Skeletal muscle cell (primary cell): ENCODE data around the gene GIPC2.
A peak's percentile ranks its signal among the peaks of the same experiment; 100 is the strongest.

Experiments used
- DNase-seq: peaks from one replicate; pipeline ENCODE4 v3.0.0-alpha.2; 2010; ENCODE audit warnings: low read depth
- H3K4me3 ChIP-seq: 2 replicates; pipeline ENCODE4 v1.5.1; 2011; ENCODE audit warnings: low read depth, mild to moderate bottlenecking, control low read depth, low read length, moderate library complexity

The GIPC2 gene

GRCh38 chr1:78032996-78033796, 12.6 kb upstream of the GIPC2 start:
- DNase-seq = no peak

GRCh38 chr1:78033797-78034172, 12.0 kb upstream of the GIPC2 start:
- DNase-seq = no peak
- no peak overlapping the region for H3K4me3 ChIP-seq

More at GRCh38 chr1:78032996-78033796, 12.6 kb upstream of the GIPC2 start:
- H3K4me3 ChIP-seq = no peak overlapping the region

GRCh38 chr1:78035121-78035520, 10.6 kb upstream of the GIPC2 start:
- DNase-seq = peak; percentile 29
- no peak overlapping the region for H3K4me3 ChIP-seq

- no peak for DNase-seq
- no peak overlapping the region for H3K4me3 ChIP-seq
Observed at GRCh38 chr1:78036450-78036849, 9.3 kb upstream of the GIPC2 start.

- no peak overlapping the region for H3K4me3 ChIP-seq
- DNase-seq = peak; percentile 35
Observed at GRCh38 chr1:78038071-78038470, 7.7 kb upstream of the GIPC2 start.

GRCh38 chr1:78038491-78038939, 7.3 kb upstream of the GIPC2 start:
- DNase-seq = no peak
- H3K4me3 ChIP-seq = no peak overlapping the region

GRCh38 chr1:78040484-78041089, 5.2 kb upstream of the GIPC2 start:
- no peak overlapping the region for H3K4me3 ChIP-seq

GRCh38 chr1:78043436-78043835, 2.3 kb upstream of the GIPC2 start:
- H3K4me3 ChIP-seq = no peak overlapping the region
- DNase-seq = no peak

More at GRCh38 chr1:78040484-78041089, 5.2 kb upstream of the GIPC2 start:
- DNase-seq = no peak

- DNase-seq = no peak
- H3K4me3 ChIP-seq = no peak overlapping the region
Observed at GRCh38 chr1:78044796-78045562, 787 bp upstream of the GIPC2 start.

- DNase-seq = no peak
- H3K4me3 ChIP-seq = peak overlapping the region; percentile 55
Observed at GRCh38 chr1:78045563-78045925, 222 bp upstream of the GIPC2 start.

GRCh38 chr1:78047106-78047505, 1.3 kb downstream of the GIPC2 start:
- DNase-seq = no peak
- H3K4me3 ChIP-seq = no peak overlapping the region

- no peak overlapping the region for H3K4me3 ChIP-seq
- no peak for DNase-seq
Observed at GRCh38 chr1:78047631-78048030, 1.9 kb downstream of the GIPC2 start.

- no peak overlapping the region for H3K4me3 ChIP-seq
- no peak for DNase-seq
Observed at GRCh38 chr1:78048446-78048845, 2.7 kb downstream of the GIPC2 start.

GRCh38 chr1:78049396-78049795, 3.6 kb downstream of the GIPC2 start:
- no peak overlapping the region for H3K4me3 ChIP-seq
- no peak for DNase-seq

GRCh38 chr1:78051005-78051404, 5.2 kb downstream of the GIPC2 start:
- DNase-seq = no peak
- no peak overlapping the region for H3K4me3 ChIP-seq

- DNase-seq = no peak
Observed at GRCh38 chr1:78052685-78053405, 7.1 kb downstream of the GIPC2 start.

GRCh38 chr1:78053498-78053897, 7.7 kb downstream of the GIPC2 start:
- no peak for DNase-seq
- H3K4me3 ChIP-seq = no peak overlapping the region

More at GRCh38 chr1:78052685-78053405, 7.1 kb downstream of the GIPC2 start:
- no peak overlapping the region for H3K4me3 ChIP-seq

- no peak for DNase-seq
- no peak overlapping the region for H3K4me3 ChIP-seq
Observed at GRCh38 chr1:78054559-78054958, 8.8 kb downstream of the GIPC2 start.

- H3K4me3 ChIP-seq = no peak overlapping the region
- no peak for DNase-seq
Observed at GRCh38 chr1:78054972-78055371, 9.2 kb downstream of the GIPC2 start.
